SIG-M5 (cell line): ENCODE data around the gene CHST8.

Experiments
- DNase-seq: peaks from one replicate; lab custom pipeline; 2025; lab: John Stamatoyannopoulos, UW

CHST8 gene

GRCh38 chr19:33794683-33795369 is 173.1 kb downstream of the CHST8 start:
- no peak for DNase-seq

GRCh38 chr19:33795370-33796163 is 173.8 kb downstream of the CHST8 start:
- DNase-seq: no peak

GRCh38 chr19:33796164-33796875 is 174.6 kb downstream of the CHST8 start, which contains the start of gene KCTD15:
Gene KCTD15 (plus strand): TSS chr19:33796870. CDS start chr19:33800455, 3,585 bp downstream.
- no peak for DNase-seq

GRCh38 chr19:33797802-33798671 is 176.3 kb downstream of the CHST8 start:
- DNase-seq: no peak

- no peak for DNase-seq
Measured at GRCh38 chr19:33798681-33799111, 176.9 kb downstream of the CHST8 start.

- DNase-seq: no peak
Measured at GRCh38 chr19:33799476-33799875, 177.7 kb downstream of the CHST8 start.

- no peak for DNase-seq
Measured at GRCh38 chr19:33800012-33800680, 178.4 kb downstream of the CHST8 start.

- DNase-seq: no peak
Measured at GRCh38 chr19:33801411-33801810, 179.7 kb downstream of the CHST8 start.

- DNase-seq: no peak
Measured at GRCh38 chr19:33802001-33802400, 180.2 kb downstream of the CHST8 start.

GRCh38 chr19:33802801-33803200 is 181.0 kb downstream of the CHST8 start:
- no peak for DNase-seq

- DNase-seq: no peak
Measured at GRCh38 chr19:33803383-33803782, 181.6 kb downstream of the CHST8 start.

GRCh38 chr19:33804021-33804799 is 182.5 kb downstream of the CHST8 start:
- DNase-seq: no peak

- no peak for DNase-seq
Measured at GRCh38 chr19:33805313-33805712, 183.6 kb downstream of the CHST8 start.

GRCh38 chr19:33805840-33806433 is 184.2 kb downstream of the CHST8 start:
- no peak for DNase-seq

GRCh38 chr19:33806434-33806881 is 184.7 kb downstream of the CHST8 start:
- no peak for DNase-seq

- DNase-seq: no peak
Measured at GRCh38 chr19:33808399-33808798, 186.6 kb downstream of the CHST8 start.

- DNase-seq: no peak
Measured at GRCh38 chr19:33809960-33810359, 188.2 kb downstream of the CHST8 start.

- DNase-seq: no peak
Measured at GRCh38 chr19:33810821-33811220, 189.1 kb downstream of the CHST8 start.

GRCh38 chr19:33811246-33811645 is 189.5 kb downstream of the CHST8 start:
- DNase-seq: no peak
